ENCODE measurements around the gene GPN1.
"Not testable (repeated sequence)": the region's sequence is repeated elsewhere in the genome, so short reads cannot be mapped to it uniquely, and the experiment has no call there.

Gene GPN1

GRCh38 chr2:27671235-27671634, 42.4 kb downstream of the GPN1 start:
- no peak for DNase-seq (ENCODE audit: low read depth in 2 of 2)

- no peak for DNase-seq (ENCODE audit: low read depth in 2 of 2)
Observed at GRCh38 chr2:27672723-27673486, 44.1 kb downstream of the GPN1 start.

- DNase-seq (ENCODE audit: low read depth in 2 of 2) = no peak
Observed at GRCh38 chr2:27680571-27680970, 51.7 kb downstream of the GPN1 start.

GRCh38 chr2:27681841-27682240, 53.0 kb downstream of the GPN1 start:
- DNase-seq (ENCODE audit: low read depth in 2 of 2) = no peak

GRCh38 chr2:27682334-27682771, 53.5 kb downstream of the GPN1 start:
- DNase-seq (ENCODE audit: low read depth in 2 of 2) = peak in 1 of 2 donors; percentile 5

- peak; percentile 56 to 66 for DNase-seq (ENCODE audit: low read depth in 2 of 2)
Observed at GRCh38 chr2:27683390-27684071, 54.7 kb downstream of the GPN1 start.

GRCh38 chr2:27685006-27685405, 56.2 kb downstream of the GPN1 start:
- not testable (repeated sequence) for DNase-seq (ENCODE audit: low read depth in 2 of 2)

GRCh38 chr2:27685577-27685976, 56.7 kb downstream of the GPN1 start:
- DNase-seq (ENCODE audit: low read depth in 2 of 2) = no peak

GRCh38 chr2:27687232-27687631, 58.4 kb downstream of the GPN1 start:
- no peak for DNase-seq (ENCODE audit: low read depth in 2 of 2)

GRCh38 chr2:27689424-27689823, 60.6 kb downstream of the GPN1 start:
- DNase-seq (ENCODE audit: low read depth in 2 of 2) = no peak

- DNase-seq (ENCODE audit: low read depth in 2 of 2) = no peak
Observed at GRCh38 chr2:27690052-27690451, 61.2 kb downstream of the GPN1 start.

GRCh38 chr2:27697660-27698059, 68.8 kb downstream of the GPN1 start:
- DNase-seq (ENCODE audit: low read depth in 2 of 2) = no peak
